Stimulated activated CD4-positive, alpha-beta T cell treated with anti-CD3 and anti-CD28 coated beads, TNF-alpha, amount 100 ng/mL, for 1 hour (primary cell): ENCODE data around the gene ESCO1.
A peak's percentile ranks its signal among the peaks of the same experiment; 100 is the strongest.

Experiments
- DNase-seq, 3 donors: peaks; one replicate each; pipeline ENCODE4 v3.0.0-alpha.2; 2020; ENCODE audit warnings: low read depth in 3 of 3, low spot score in 1 of 3

The ESCO1 gene

GRCh38 chr18:21490748-21491147 lies 109.8 kb downstream of the ESCO1 start:
- DNase-seq: no peak

- DNase-seq: no peak
Observed at GRCh38 chr18:21489919-21490495, 110.5 kb downstream of the ESCO1 start.

GRCh38 chr18:21489119-21489750 lies 111.3 kb downstream of the ESCO1 start:
- DNase-seq: peak in 1 of 3 donors; percentile 1

GRCh38 chr18:21486905-21487437 lies 113.5 kb downstream of the ESCO1 start:
- DNase-seq: no peak

GRCh38 chr18:21484851-21485636 lies 115.5 kb downstream of the ESCO1 start:
- DNase-seq: no peak

GRCh38 chr18:21483051-21483450 lies 117.5 kb downstream of the ESCO1 start:
- DNase-seq: no peak

GRCh38 chr18:21481739-21482138 lies 118.8 kb downstream of the ESCO1 start:
- no peak for DNase-seq

GRCh38 chr18:21479721-21480120 lies 120.8 kb downstream of the ESCO1 start:
- no peak for DNase-seq
